Ovary (tissue), 9 donors: ENCODE results near the gene ADCK1. TPM values are rescaled to one million over a fixed set of nuclear protein-coding genes. Genes with fewer than 3 reads are reported as not detected.
"Not testable (repeated sequence)": the region's sequence is repeated elsewhere in the genome, so short reads cannot be mapped to it uniquely, and the experiment has no call there.

Experiments used
- DNase-seq, 5 donors: peaks; one replicate each; pipeline ENCODE4 v3.0.0-alpha.2; 2019 to 2020
- H3K27ac ChIP-seq, 2 donors: fragments of 200-600 bp; one replicate each; pipeline versions ENCODE4 v1.5.1 to v1.8.0; 2019 to 2022
- H3K27me3 ChIP-seq: fragments of 200-600 bp; one replicate; pipeline ENCODE4 v1.8.0; 2022
- H3K36me3 ChIP-seq: fragments of 200-600 bp; sonication (generic); one replicate; pipeline ENCODE4 v1.5.1; 2019
- H3K4me1 ChIP-seq: one replicate; pipeline ENCODE4 v1.8.1; 2013; ENCODE audit warnings: mild to moderate bottlenecking, moderate library complexity; ENCODE audit not compliant: insufficient read depth
- H3K4me3 ChIP-seq: fragments of 200-600 bp; sonication (generic); one replicate; pipeline ENCODE4 v1.5.1; 2017
- H3K9me3 ChIP-seq, 2 donors: fragments of 200-600 bp in 1 of 2; sonication (generic) in 1 of 2; one replicate each; pipeline versions ENCODE4 v1.5.1 to v1.8.1; 2013 to 2019; ENCODE audit warnings: mild to moderate bottlenecking in 1 of 2, moderate library complexity in 1 of 2
- EP300 ChIP-seq: sonication (generic); formaldehyde crosslinking; IDR thresholded peaks from one replicate; pipeline ENCODE4 v1.6.1; 2017; ENCODE audit warnings: antibody characterized with exemption
- POLR2A ChIP-seq: fragments of 450-650 bp; IDR thresholded peaks from one replicate; pipeline ENCODE4 v1.6.1; 2017; ENCODE audit warnings: antibody characterized with exemption, mild to moderate bottlenecking, moderate library complexity
- WGBS, 3 donors: extraction: QIAGEN DNeasy Blood & Tissue Kit in 1 of 3; methylation state at CpG; one replicate each; pipeline versions ENCODE4 v1.1.5 to v1.1.7; 2013 to 2017; 5-methylcytosine and 5-hydroxymethylcytosine counted together
- intact Hi-C, 4 donors: fragments of 100-400 bp; cut with DNase I; formaldehyde crosslinking; loops; one replicate each; pipeline versions ENCODE4 v1.11.0 to v1.15.1; 2022 to 2023
- polyA plus RNA-seq, 2 donors: library from polyadenylated mRNA; stranded (reverse); fragments of 200-250 nt in 1 of 2; fragments of 350-450 nt in 1 of 2; fragmentation: Illumina TruSeq in 1 of 2; extraction: RNeasy Lipid Tissue Mini Kit (QIAGEN cat#74804) in 1 of 2; gene quantifications; one replicate each; pipeline ENCODE4 v1.2.3, GENCODE V29; 2013 to 2014
- total RNA-seq, 7 donors: library from RNA; depleted of rRNA in 2 of 7; stranded (reverse); fragments of >200 nt in 2 of 7; fragmentation: NEBNext Ultra II Directional in 3 of 7; extraction: Animal tissue kit (Norgen Biotek cat#: 25700) in 3 of 7; gene quantifications; one replicate each; pipeline versions ENCODE4 v1.1.0 to v1.2.4, GENCODE V29; 2016 to 2023
- TF ChIP-seq, protein P1 (sequence below), 3 donors: fragments of 450-650 bp in 2 of 3; fragments of 200-600 bp in 1 of 3; IDR thresholded peaks; one replicate each; pipeline versions ENCODE4 v1.5.1 to v1.8.0; 2016 to 2022; ENCODE audit warnings: antibody characterized with exemption in 3 of 3, mild to moderate bottlenecking in 1 of 3
- donor health status: DM: no; HTN: no; CAD: no; lungs with moderate emphysema.
- donor health status: DM: no; HTN: no; CAD: no.
- donor health status: Bipolar disorder and iron deficiency.
- donor health status: DM: yes; HTN: yes; CAD: no.
- donor health status: DM: no; HTN: no; CAD: no.
- donor health status: DM: yes; HTN: yes; CAD: no.

Gene ADCK1
- total and polyA plus RNA-seq, 9 donors: 1.7 to 7.9 (median 6.8) TPM

GRCh38 chr14:77782202-77782601, 17.7 kb upstream of the ADCK1 start:
- Histone ChIP-seq H3K4me3 (no peak overlapping the region), H3K27ac (no peak overlapping the region), H3K36me3 (no peaks in the 10 kb centered on the region), H3K27me3 (no peaks in the 10 kb centered on the region), H3K9me3 (no peaks in the 10 kb centered on the region), H3K4me1 (no peaks in the 10 kb centered on the region)
- no peak for TF ChIP-seq POLR2A
- TF ChIP-seq EP300: no peak
- TF ChIP-seq, protein P1, sequence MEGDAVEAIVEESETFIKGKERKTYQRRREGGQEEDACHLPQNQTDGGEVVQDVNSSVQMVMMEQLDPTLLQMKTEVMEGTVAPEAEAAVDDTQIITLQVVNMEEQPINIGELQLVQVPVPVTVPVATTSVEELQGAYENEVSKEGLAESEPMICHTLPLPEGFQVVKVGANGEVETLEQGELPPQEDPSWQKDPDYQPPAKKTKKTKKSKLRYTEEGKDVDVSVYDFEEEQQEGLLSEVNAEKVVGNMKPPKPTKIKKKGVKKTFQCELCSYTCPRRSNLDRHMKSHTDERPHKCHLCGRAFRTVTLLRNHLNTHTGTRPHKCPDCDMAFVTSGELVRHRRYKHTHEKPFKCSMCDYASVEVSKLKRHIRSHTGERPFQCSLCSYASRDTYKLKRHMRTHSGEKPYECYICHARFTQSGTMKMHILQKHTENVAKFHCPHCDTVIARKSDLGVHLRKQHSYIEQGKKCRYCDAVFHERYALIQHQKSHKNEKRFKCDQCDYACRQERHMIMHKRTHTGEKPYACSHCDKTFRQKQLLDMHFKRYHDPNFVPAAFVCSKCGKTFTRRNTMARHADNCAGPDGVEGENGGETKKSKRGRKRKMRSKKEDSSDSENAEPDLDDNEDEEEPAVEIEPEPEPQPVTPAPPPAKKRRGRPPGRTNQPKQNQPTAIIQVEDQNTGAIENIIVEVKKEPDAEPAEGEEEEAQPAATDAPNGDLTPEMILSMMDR (IDR thresholded peaks at IDR 0.05): no peak
- DNase-seq: no peak
- intact Hi-C loops: no loop called here

DNA sequence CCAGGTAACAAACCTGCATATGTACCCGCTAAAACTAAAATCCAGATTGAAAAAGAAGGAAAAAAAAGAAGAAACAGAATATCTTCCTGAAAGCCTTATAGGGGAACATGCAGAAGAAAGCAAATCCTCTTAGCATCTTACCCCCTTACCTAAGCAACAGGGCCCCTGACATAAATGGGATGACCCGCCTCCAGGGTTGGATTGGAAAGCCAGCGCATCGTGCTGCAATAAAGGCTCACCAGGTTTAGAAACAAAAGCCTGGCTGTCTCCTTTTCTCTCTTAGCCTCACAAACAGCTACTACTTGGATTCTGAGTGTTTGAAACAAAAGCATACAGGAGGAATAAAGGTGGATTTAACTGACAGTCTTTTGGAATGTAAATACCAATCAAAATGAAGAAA, 13.8 kb upstream of the ADCK1 start:
- intact Hi-C loops: no loop called here
- no peak overlapping the region for H3K4me3 ChIP-seq
- no peaks in the 10 kb centered on the region for H3K4me1 ChIP-seq
- H3K9me3 ChIP-seq: no peaks in the 10 kb centered on the region
- H3K27ac ChIP-seq: no peak overlapping the region
- no peaks in the 10 kb centered on the region for H3K27me3 ChIP-seq
- 34 to 40% (median 39%) methylated on average over 4 of the region's 4 CpGs for WGBS, 3 donors
- no peak for DNase-seq
- no peaks in the 10 kb centered on the region for H3K36me3 ChIP-seq
- TF ChIP-seq EP300 (no peak), POLR2A (no peak)
- TF ChIP-seq, protein P1 (IDR thresholded peaks at IDR 0.05): no peak

DNA sequence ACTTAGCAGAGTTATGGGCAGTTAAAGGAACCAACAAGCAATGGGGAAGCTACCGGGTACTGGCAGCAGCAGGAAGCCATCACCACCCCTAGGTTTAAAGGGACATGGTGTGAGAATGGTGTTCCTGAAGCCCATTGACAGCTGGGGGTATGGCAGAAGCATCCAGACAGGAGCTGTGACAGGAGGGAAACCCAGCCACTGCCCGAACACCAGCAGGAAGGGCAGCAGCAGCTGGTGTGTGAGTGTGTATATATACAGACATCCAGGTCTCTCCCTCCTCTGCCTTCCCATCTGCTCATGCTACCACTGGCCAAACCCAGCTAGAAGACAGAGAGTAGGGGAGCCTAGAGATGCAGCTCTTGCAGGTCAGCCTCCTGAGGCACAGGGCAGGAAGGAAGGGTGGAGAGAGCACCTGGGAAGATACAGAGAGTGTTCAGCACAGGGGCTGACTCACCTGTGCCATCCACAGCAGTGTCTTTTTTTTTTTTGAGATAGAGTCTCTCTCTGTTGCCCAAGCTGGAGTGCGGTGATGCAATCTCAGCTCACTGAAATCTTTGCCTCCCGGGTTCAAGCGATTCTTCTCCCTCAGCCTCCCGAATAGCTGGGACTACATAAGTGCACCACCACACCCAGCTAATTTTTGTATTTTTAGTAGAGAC, 9.2 kb upstream of the ADCK1 start:
- no peaks in the 10 kb centered on the region for H3K9me3 ChIP-seq
- H3K4me3 ChIP-seq: no peak overlapping the region
- no peaks in the 10 kb centered on the region for H3K4me1 ChIP-seq
- no peaks in the 10 kb centered on the region for H3K36me3 ChIP-seq
- intact Hi-C loops: no loop called here
- no peak for DNase-seq
- TF ChIP-seq, protein P1 (IDR thresholded peaks at IDR 0.05): no peak
- TF ChIP-seq EP300 (no peak), POLR2A (no peak)
- H3K27ac ChIP-seq: no peak overlapping the region
- H3K27me3 ChIP-seq: no peaks in the 10 kb centered on the region
- WGBS, 3 donors: 74 to 80% (median 74%) methylated on average over 6 of the region's 6 CpGs

DNA sequence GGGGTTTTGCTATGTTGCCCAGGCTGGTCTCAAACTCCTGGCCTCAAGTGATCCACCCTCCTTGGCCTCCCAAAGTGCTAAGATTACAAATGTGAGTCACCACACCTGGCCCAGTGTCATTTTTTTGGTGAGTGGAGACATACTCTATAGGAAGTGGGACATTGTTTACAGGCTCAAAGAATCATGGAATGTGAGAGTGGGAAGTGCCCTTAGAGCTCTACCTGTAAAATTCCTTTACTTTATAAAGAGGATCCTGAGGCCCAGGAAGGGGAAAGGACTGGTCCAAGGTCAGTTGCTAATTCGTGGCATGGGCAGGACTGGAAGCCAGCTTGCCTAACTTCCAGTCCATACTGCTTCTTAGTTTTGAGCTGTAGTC, 8.7 kb upstream of the ADCK1 start:
- no peak for DNase-seq
- Histone ChIP-seq H3K4me1 (no peaks in the 10 kb centered on the region), H3K27ac (no peak overlapping the region), H3K4me3 (no peak overlapping the region), H3K9me3 (no peaks in the 10 kb centered on the region), H3K27me3 (no peaks in the 10 kb centered on the region), H3K36me3 (no peaks in the 10 kb centered on the region)
- WGBS, 3 donors: 39 to 53% (median 50%) methylated on average over 1 of the region's 1 CpG
- TF ChIP-seq EP300 (no peak), POLR2A (no peak)
- TF ChIP-seq, protein P1 (IDR thresholded peaks at IDR 0.05): no peak
- intact Hi-C loops: no loop called here

GRCh38 chr14:77793255-77793654, 6.7 kb upstream of the ADCK1 start:
- WGBS, 3 donors: 82 to 92% (median 88%) methylated on average over 3 of the region's 3 CpGs
- H3K27ac ChIP-seq, H3K36me3 ChIP-seq, H3K4me3 ChIP-seq, intact Hi-C loops, H3K27me3 ChIP-seq, H3K4me1 ChIP-seq, DNase-seq, H3K9me3 ChIP-seq: not testable (repeated sequence)
